ENCODE results near the gene FOXP1. TPM values are rescaled to one million over a fixed set of nuclear protein-coding genes. Genes with fewer than 3 reads are reported as not detected.

FOXP1 gene
- total RNA-seq, 1 donor from 2014 or later: 41.2 TPM

DNA sequence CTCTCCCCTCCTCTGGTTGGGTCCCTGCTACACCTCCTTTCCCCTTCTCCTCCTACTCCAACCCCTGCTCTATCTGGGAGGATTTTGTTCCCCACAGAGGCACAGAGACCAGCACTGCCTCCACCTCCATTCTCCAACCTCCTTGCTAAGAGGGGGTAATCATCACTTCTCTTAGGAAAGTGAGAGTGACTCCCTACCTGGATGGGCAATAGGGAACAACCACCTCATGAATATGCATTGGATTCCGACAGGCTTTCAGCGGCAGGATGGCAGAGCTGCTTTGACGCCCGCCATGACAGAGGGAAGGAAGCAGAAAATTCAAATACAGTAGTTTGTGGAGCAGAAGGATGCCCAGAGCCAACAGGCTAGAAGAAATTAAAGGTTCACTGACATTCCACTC lies 656.3 kb downstream of the FOXP1 start:
- no peak overlapping the region for H3K4me3 ChIP-seq
- no peak overlapping the region for H3K27ac ChIP-seq (replicated peaks)
- H3K4me1 ChIP-seq: no peaks in the 10 kb centered on the region
- H3K27me3 ChIP-seq (ENCODE audit: low read depth): no peaks in the 10 kb centered on the region
- intact Hi-C loops (cut with micrococcal nuclease): no loop called here
- no peaks in the 10 kb centered on the region for H3K9me3 ChIP-seq (replicated peaks)
- TF ChIP-seq, protein P1, sequence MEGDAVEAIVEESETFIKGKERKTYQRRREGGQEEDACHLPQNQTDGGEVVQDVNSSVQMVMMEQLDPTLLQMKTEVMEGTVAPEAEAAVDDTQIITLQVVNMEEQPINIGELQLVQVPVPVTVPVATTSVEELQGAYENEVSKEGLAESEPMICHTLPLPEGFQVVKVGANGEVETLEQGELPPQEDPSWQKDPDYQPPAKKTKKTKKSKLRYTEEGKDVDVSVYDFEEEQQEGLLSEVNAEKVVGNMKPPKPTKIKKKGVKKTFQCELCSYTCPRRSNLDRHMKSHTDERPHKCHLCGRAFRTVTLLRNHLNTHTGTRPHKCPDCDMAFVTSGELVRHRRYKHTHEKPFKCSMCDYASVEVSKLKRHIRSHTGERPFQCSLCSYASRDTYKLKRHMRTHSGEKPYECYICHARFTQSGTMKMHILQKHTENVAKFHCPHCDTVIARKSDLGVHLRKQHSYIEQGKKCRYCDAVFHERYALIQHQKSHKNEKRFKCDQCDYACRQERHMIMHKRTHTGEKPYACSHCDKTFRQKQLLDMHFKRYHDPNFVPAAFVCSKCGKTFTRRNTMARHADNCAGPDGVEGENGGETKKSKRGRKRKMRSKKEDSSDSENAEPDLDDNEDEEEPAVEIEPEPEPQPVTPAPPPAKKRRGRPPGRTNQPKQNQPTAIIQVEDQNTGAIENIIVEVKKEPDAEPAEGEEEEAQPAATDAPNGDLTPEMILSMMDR (IDR thresholded peaks at IDR 0.05; ENCODE audit: borderline replicate concordance): no peak
- no peak for DNase-seq
- H3K36me3 ChIP-seq: no peaks in the 10 kb centered on the region

DNA sequence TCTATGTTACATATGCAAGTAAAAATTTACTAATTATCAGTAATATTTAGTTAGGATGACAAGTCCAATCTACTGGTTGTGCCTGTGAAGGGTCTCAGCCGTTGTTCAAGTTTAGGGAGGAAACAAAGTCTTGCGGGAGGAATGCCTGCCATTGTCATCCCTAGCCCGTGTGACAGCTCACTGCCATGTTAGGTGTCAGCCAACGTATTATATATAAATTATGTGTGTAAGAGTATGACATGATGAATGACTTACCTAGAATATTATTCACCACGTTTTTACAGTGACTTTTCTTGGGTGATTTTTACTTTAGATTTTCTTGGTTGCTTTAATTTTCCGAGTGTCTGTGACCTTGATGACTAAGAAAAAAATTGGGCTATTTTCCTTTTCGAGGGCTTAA lies 656.7 kb downstream of the FOXP1 start:
- H3K36me3 ChIP-seq: no peaks in the 10 kb centered on the region
- intact Hi-C loops (cut with micrococcal nuclease): no loop called here
- no peak overlapping the region for H3K4me3 ChIP-seq
- no peaks in the 10 kb centered on the region for H3K27me3 ChIP-seq (ENCODE audit: low read depth)
- H3K4me1 ChIP-seq: no peaks in the 10 kb centered on the region
- H3K9me3 ChIP-seq (replicated peaks): no peaks in the 10 kb centered on the region
- TF ChIP-seq, protein P1 (IDR thresholded peaks at IDR 0.05; ENCODE audit: borderline replicate concordance): no peak
- DNase-seq: no peak
- H3K27ac ChIP-seq (replicated peaks): no peak overlapping the region

DNA sequence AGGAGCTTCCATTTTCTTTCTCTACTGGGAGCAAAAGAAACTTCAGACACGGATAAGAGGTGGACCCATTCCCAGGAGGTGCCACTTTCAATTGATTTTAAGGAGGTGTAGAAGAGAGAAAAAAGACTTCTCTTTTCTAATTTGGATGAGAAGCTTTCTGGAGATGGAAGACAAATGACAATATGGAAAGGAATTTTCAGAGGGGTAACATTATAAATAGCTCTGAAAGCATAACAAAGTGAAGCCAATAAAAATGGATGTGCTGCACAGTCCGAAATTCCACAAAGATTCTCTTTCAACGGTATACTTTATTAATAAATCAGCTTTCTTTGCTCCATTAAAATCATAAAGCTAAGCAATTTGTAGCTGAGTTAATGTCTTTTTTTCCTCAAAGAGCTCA lies 663.9 kb downstream of the FOXP1 start:
- Histone ChIP-seq H3K9me3 (replicated peaks) (no peaks in the 10 kb centered on the region), H3K27ac (replicated peaks) (no peak overlapping the region), H3K4me1 (no peaks in the 10 kb centered on the region), H3K36me3 (no peaks in the 10 kb centered on the region), H3K27me3 (ENCODE audit: low read depth) (no peaks in the 10 kb centered on the region), H3K4me3 (no peak overlapping the region)
- TF ChIP-seq, protein P1 (IDR thresholded peaks at IDR 0.05; ENCODE audit: borderline replicate concordance): no peak
- intact Hi-C loops (cut with micrococcal nuclease): no loop called here
- DNase-seq: no peak

DNA sequence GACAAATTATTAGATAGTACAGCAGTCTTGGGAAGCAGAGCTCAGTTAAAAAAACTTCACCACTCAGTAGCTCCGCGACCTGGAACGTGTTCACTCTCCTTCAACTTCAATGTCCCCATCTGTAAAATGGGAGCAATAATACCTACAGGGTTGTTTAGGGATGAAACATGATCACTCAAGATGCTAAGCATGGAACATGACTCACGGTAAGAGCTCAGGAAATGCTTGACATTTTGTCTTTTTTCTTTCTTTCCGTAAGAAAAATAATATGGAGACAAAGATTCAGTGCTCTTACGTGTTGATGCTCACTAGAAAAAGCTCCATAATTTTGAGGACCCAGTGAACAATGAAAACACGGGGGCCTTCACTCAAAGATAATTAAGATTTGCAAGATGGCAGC lies 664.4 kb downstream of the FOXP1 start:
- no peak for DNase-seq
- no peak overlapping the region for H3K4me3 ChIP-seq
- TF ChIP-seq, protein P1 (IDR thresholded peaks at IDR 0.05; ENCODE audit: borderline replicate concordance): no peak
- no peaks in the 10 kb centered on the region for H3K9me3 ChIP-seq (replicated peaks)
- H3K4me1 ChIP-seq: no peaks in the 10 kb centered on the region
- intact Hi-C loops (cut with micrococcal nuclease): no loop called here
- no peak overlapping the region for H3K27ac ChIP-seq (replicated peaks)
- H3K36me3 ChIP-seq: no peaks in the 10 kb centered on the region
- H3K27me3 ChIP-seq (ENCODE audit: low read depth): no peaks in the 10 kb centered on the region

DNA sequence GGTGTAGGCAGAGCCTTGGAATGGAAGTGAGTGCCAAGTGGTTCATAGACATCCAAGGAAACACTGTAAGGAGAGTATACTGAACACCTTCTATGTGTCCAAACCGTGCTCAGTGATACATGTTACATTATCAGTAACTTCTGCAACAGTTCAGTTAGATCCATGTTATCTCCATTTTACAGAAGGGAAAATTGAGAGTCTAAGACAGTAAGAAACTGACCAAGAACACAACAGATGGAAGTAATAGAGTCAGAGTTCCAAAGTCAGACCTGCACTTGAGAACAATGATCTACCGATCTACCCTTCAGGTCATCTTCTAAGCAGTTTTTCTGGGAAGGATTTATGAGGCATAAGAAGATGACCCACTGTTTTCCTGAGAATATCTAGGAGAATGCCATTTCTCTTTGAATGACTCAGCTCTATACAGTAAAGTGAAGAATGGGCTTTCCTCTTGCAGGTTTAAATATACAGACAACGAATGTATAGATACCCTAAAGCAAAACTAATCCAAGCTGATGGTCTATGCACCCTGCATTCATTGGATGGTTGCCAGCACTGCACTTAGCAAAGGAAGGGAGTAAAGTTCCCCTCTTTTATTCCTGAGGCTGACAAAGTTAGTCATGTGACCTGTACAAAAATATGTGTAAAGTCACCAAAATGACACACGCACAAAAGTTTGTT lies 667.0 kb downstream of the FOXP1 start:
- TF ChIP-seq, protein P1 (IDR thresholded peaks at IDR 0.05; ENCODE audit: borderline replicate concordance): no peak
- no peak for DNase-seq
- no peak overlapping the region for H3K27ac ChIP-seq (replicated peaks)
- no peak overlapping the region for H3K4me3 ChIP-seq
- H3K4me1 ChIP-seq: no peaks in the 10 kb centered on the region
- H3K9me3 ChIP-seq (replicated peaks): no peaks in the 10 kb centered on the region
- no peaks in the 10 kb centered on the region for H3K27me3 ChIP-seq (ENCODE audit: low read depth)
- intact Hi-C loops (cut with micrococcal nuclease): no loop called here
- no peaks in the 10 kb centered on the region for H3K36me3 ChIP-seq
